ENCODE data around the gene PRCD.
A peak's percentile ranks its signal among the peaks of the same experiment; 100 is the strongest.

Gene PRCD

DNA sequence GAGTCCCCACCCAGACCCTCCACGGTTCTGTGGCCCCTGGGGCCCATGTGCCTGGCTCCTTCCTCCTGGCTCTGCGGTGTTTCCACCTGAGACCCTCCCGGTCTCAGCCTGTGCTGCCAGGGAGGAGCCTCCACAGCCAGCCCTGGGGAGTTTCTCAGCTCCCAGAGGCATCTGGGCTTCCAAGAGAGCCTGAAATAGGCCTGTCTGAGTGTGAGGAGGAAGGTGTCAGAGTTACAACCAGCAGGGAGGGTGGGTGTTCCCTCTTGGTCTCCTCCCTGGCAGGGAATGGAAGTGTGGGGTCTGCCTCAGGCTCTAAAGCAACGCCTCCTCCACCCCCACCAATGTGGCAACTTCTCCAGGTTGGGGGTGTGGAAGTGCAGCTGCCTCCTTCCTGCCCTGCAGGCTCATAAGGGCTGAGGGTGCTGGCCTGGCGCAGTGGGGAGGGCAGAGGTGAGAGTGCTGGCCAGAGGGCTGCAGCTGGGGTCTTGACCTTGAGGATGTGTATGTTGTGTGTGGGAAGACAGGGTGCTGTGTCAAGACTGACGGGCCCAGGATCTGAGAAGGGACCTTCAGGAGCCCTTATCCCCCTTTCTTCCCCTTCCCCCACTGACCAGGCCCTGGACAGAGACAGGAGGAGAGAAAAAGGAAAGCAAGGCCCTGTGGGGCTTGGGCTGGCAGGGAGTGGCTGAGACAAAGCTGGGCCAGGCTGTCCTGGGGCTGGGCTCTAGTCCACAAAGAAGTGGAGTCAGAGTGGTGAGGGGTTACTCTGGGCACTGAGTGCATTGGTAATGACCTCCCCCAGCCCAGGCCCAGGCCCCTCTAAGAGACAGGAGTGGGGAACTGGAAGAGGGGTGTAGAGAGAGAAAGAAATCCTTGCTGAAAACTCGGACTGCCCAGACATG lies 4.8 kb upstream of the PRCD start:
- no peak for DNase-seq (ENCODE audit: low read depth, low spot score)
- no peak for TF ChIP-seq CTCF (IDR thresholded peaks at IDR 0.05; ENCODE audit: low read depth, low read length)
- in situ Hi-C loops (cut with HindIII; ENCODE audit: low sequenced_read_pairs), result no loop called here
- no peak overlapping the region for H3K4me3 ChIP-seq (ENCODE audit: low read depth, low read length)

DNA sequence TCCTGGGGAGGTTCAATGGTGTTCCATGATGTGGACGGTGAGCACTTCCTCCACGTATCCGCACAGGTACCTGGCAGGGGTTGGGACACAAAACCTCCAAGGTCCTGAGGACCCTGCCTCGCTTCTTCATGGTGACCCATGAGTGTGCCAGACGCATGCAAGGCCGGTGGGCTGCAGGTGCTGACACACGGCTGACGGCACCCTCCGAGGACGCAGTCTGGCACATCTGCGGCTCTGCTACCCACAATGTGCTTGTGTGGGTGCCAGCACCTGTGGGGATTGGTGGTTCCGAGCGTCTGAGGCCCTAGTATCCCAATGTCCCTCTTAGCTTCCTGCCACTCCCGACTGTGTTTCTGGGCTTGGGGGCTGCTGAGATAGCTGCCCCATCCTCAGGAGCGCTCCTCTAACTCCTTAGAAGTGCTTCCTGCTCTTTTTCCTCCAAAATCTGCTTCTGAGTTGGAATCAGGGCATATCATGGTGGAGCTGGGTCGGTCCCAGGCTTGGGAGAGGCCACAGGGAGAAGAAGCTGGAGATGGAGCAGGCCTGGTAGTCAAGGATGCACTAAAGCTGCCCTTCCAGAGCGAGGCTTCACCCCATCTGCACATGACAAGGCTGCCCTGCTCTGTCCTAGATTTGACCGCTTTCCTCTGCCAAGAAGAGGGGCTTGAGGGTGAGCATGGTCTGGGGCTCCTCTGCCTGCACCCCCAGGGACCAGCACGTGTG lies 3.9 kb upstream of the PRCD start:
- no peak for DNase-seq (ENCODE audit: low read depth, low spot score)
- H3K4me3 ChIP-seq (ENCODE audit: low read depth, low read length), result no peak overlapping the region
- in situ Hi-C loops (cut with HindIII; ENCODE audit: low sequenced_read_pairs), result no loop called here
- no peak for TF ChIP-seq CTCF (IDR thresholded peaks at IDR 0.05; ENCODE audit: low read depth, low read length)

DNA sequence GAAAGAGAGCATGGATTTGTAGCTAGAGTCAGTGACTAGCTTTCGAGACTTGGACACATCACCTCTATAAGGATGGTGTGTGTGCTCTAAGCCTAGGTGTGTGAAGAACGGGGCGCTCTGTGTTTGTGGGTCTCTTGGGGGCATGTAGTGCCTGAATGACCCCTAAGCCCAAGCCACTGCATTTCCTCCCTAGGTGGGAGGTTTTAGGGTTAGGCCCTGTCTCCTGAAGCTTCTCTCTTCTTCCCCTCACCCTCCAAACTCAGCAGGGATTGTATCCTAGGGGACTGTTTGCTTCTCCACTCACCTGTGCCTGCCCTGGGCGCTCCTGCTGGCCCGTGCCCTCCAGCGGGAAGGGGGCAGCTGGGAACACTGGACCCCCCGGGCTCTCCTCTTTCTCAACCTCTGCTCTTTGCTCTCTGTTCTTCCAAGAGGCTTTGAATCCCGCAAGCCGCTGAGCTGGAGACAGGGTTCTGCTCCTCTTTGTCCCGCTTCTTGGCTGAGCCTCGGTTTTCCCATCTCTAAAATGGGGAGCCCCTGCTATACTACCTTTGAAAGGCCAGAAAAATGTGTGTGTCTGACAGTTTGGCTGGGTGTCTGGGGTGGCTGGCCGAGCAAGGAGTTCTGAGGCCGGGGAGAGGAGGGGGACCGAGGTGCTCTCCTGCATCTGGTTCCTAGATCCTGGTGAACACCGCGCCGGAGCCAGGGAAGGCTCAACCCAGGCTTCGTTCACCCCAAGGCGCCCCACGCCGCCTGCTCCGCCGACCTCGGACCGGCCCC lies 3.1 kb upstream of the PRCD start:
- no peak for TF ChIP-seq CTCF (IDR thresholded peaks at IDR 0.05; ENCODE audit: low read depth, low read length)

DNA sequence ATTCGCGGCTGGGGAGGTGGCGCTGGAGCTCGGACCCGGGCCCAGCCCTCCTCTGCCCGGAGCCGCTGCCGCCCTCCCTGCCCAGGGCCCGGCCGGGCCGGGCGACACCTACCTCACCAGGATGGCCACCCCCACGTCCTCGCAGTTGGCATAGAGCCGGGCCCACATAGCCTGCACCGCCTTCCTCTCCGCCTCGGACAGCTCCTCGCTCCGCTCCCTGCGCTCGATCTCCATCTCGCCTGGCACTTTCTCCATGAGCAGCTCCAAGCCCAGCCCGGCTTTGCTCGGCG lies 2.6 kb upstream of the PRCD start:
- in situ Hi-C loops (cut with HindIII; ENCODE audit: low sequenced_read_pairs), result no loop called here
- DNase-seq (ENCODE audit: low read depth, low spot score), result no peak
- no peak for TF ChIP-seq CTCF (IDR thresholded peaks at IDR 0.05; ENCODE audit: low read depth, low read length)
- H3K4me3 ChIP-seq (ENCODE audit: low read depth, low read length), result peak overlapping the region; percentile 28

More for the DNA sequence above, 3.1 kb upstream of the PRCD start:
- in situ Hi-C loops (cut with HindIII; ENCODE audit: low sequenced_read_pairs), result no loop called here
- no peak overlapping the region for H3K4me3 ChIP-seq (ENCODE audit: low read depth, low read length)
- DNase-seq (ENCODE audit: low read depth, low spot score), result no peak

- DNase-seq (ENCODE audit: low read depth, low spot score), result no peak
- in situ Hi-C loops (cut with HindIII; ENCODE audit: low sequenced_read_pairs), result no loop called here
- peak within 1 kb of the TSS; percentile 28 for H3K4me3 ChIP-seq (ENCODE audit: low read depth, low read length)
- no peak for TF ChIP-seq CTCF (IDR thresholded peaks at IDR 0.05; ENCODE audit: low read depth, low read length)
Observed at GRCh38 chr17:76537578-76538280, 2.1 kb upstream of the PRCD start, which contains the start of gene CYGB. Gene CYGB (minus strand): TSS chr17:76537709. CDS start chr17:76537542, 167 bp downstream.

Data from astrocyte of the spinal cord (primary cell).